ENCODE data around the gene CDH8.

DNA sequence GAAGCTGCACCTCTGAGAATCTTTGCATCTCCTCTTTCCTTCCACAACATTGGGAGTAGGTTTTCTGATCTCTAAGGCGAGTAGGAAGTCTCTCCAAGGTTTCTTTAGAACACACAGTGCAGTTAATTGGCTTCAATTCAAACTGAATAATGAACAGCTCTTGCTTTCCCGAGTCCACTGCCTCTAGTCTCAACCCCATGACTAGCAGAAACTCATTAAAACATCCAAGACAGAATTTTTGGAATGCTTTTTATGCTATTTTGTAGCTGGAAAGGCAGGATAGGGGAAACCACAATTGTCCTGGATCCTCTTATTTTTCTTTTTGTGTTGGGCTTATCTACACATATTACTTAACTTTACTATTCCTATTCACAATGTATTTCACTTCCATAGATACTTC is 206.6 kb downstream of the CDH8 start:
- TF ChIP-seq, protein P1, sequence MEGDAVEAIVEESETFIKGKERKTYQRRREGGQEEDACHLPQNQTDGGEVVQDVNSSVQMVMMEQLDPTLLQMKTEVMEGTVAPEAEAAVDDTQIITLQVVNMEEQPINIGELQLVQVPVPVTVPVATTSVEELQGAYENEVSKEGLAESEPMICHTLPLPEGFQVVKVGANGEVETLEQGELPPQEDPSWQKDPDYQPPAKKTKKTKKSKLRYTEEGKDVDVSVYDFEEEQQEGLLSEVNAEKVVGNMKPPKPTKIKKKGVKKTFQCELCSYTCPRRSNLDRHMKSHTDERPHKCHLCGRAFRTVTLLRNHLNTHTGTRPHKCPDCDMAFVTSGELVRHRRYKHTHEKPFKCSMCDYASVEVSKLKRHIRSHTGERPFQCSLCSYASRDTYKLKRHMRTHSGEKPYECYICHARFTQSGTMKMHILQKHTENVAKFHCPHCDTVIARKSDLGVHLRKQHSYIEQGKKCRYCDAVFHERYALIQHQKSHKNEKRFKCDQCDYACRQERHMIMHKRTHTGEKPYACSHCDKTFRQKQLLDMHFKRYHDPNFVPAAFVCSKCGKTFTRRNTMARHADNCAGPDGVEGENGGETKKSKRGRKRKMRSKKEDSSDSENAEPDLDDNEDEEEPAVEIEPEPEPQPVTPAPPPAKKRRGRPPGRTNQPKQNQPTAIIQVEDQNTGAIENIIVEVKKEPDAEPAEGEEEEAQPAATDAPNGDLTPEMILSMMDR (IDR thresholded peaks at IDR 0.05; ENCODE audit: extremely low read depth in 1 of 2, insufficient read depth in 1 of 2, low read depth in 1 of 2, low read length in 2 of 2): no peak
- no peak for TF ChIP-seq POLR2A (IDR thresholded peaks at IDR 0.05; ENCODE audit: low read depth, low read length)
- no peak for TF ChIP-seq EZH2 (IDR thresholded peaks at IDR 0.05; ENCODE audit: borderline replicate concordance, low read depth, low read length, severe bottlenecking)
